ENCODE measurements around the gene TEX2. TPM values are rescaled to one million over a fixed set of nuclear protein-coding genes. Genes with fewer than 3 reads are reported as not detected.
A peak's percentile ranks its signal among the peaks of the same experiment; 100 is the strongest.

TEX2 gene
- total RNA-seq, 1 experiment from 2014 or later: 10.8 TPM

GRCh38 chr17:64131606-64132270 is 131.3 kb downstream of the TEX2 start (continued):
- TF ChIP-seq ESRRA (CRISPR knock-in tag; IDR thresholded peaks at IDR 0.05; ENCODE audit: borderline replicate concordance) (no peak), ZNF396 (CRISPR knock-in tag; IDR thresholded peaks at IDR 0.05; ENCODE audit: borderline replicate concordance) (no peak)

- Mint-ChIP-seq H3K9me3 (no peaks in the 10 kb centered on the region), H3K36me3 (no peaks in the 10 kb centered on the region), H3K4me3 (peak overlapping the region; percentile 65), H3K4me1 (peaks cover 13% of the 10 kb centered on the region), H3K27me3 (ENCODE audit: low read depth) (peaks cover 37% of the 10 kb centered on the region), H3K27ac (no peak overlapping the region)
- CTCF ChIA-PET: interaction anchor here (0.6 to 7.9 kb wide), 13 partner anchors 14 to 219 kb away, joined by 3 to 380 read pairs (median 6); partner anchors contain the start of genes CSHL1 and GH1
- peak; percentile 25 for ATAC-seq
- TF ChIP-seq HMGXB4 (CRISPR knock-in tag; IDR thresholded peaks at IDR 0.05): 0 out of 2 replicates have a peak, but pooled peaks have one; percentile 14
- TF ChIP-seq CREB1 (CRISPR knock-in tag; IDR thresholded peaks at IDR 0.05): peak; percentile 27; the same call in 1 of the 2 replicates
- TF ChIP-seq ZNF281 (CRISPR knock-in tag; IDR thresholded peaks at IDR 0.05): 0 out of 2 replicates have a peak, but pooled peaks have one; percentile 53
- no peak for TF ChIP-seq ZNF138 (CRISPR knock-in tag; conservative IDR thresholded peaks at IDR 0.05)
- TF ChIP-seq MLX (CRISPR knock-in tag; IDR thresholded peaks at IDR 0.05): 0 out of 2 replicates have a peak, but pooled peaks have one; percentile 3
- POLR2A ChIA-PET: interaction anchor here (0.6 to 2.7 kb wide), 8 partner anchors 15 to 352 kb away, joined by 3 to 14 read pairs (median 4); partner anchors contain the start of gene PRR29
- DNase-seq (ENCODE audit: low spot score): no peak
Measured at GRCh38 chr17:64130559-64131001, 132.5 kb downstream of the TEX2 start.

GRCh38 chr17:64129765-64130558 is 133.1 kb downstream of the TEX2 start, which contains the start of gene ERN1:
Gene ERN1 (minus strand): TSS chr17:64130144. CDS start chr17:64130029, 115 bp downstream.
- H3K4me3 Mint-ChIP-seq: peak within 1 kb of the TSS; percentile 66
- no peak within 1 kb of the TSS for H3K27ac Mint-ChIP-seq
- H3K9me3 Mint-ChIP-seq: no peaks in the 10 kb centered on the region
- ATAC-seq (peak; percentile 89), DNase-seq (ENCODE audit: low spot score) (peak; percentile 89)
- H3K36me3 Mint-ChIP-seq: no peaks in the 10 kb centered on the region
- ChIA-PET CTCF (interaction anchor here (0.8 to 7.9 kb wide), 13 partner anchors 13 to 249 kb away, joined by 3 to 380 read pairs (median 6); partner anchors contain the start of genes GH1 and GH2), POLR2A (interaction anchor here (0.6 to 2.7 kb wide), 11 partner anchors 15 to 352 kb away, joined by 3 to 14 read pairs (median 4); partner anchors contain the start of genes PRR29 and TEX2)
- H3K4me1 Mint-ChIP-seq: peaks cover 13% of the 10 kb centered on the region
- peaks cover 37% of the 10 kb centered on the region for H3K27me3 Mint-ChIP-seq (ENCODE audit: low read depth)
- TF ChIP-seq NFE2L1 (CRISPR knock-in tag; IDR thresholded peaks at IDR 0.05): peak; percentile 79; the same call in 1 of the 2 replicates
- no peak for TF ChIP-seq NFYB (CRISPR knock-in tag; conservative IDR thresholded peaks at IDR 0.05; ENCODE audit: low read depth)
- TF ChIP-seq E2F4 (CRISPR knock-in tag; IDR thresholded peaks at IDR 0.05; ENCODE audit: borderline replicate concordance, low read depth): no peak
- TF ChIP-seq CREB1 (CRISPR knock-in tag; IDR thresholded peaks at IDR 0.05): no peak; the same call in 1 of the 2 replicates
- peak; percentile 68; the same call in 1 of the 2 replicates for TF ChIP-seq GABPB1 (CRISPR knock-in tag; IDR thresholded peaks at IDR 0.05)
- TF ChIP-seq SOX15 (CRISPR knock-in tag; IDR thresholded peaks at IDR 0.05): no peak
- peak; percentile 72 for TF ChIP-seq FOXP1 (CRISPR knock-in tag; IDR thresholded peaks at IDR 0.05; ENCODE audit: borderline replicate concordance)
- no peak for TF ChIP-seq TEAD4 (CRISPR knock-in tag; IDR thresholded peaks at IDR 0.05)
- TF ChIP-seq NR2C2 (CRISPR knock-in tag; IDR thresholded peaks at IDR 0.05): no peak
- TF ChIP-seq HMGXB4 (CRISPR knock-in tag; IDR thresholded peaks at IDR 0.05): peak; percentile 93
- peak; percentile 92 for TF ChIP-seq MAX (CRISPR knock-in tag; IDR thresholded peaks at IDR 0.05)
- TF ChIP-seq ZBTB43 (CRISPR knock-in tag; IDR thresholded peaks at IDR 0.05): peak; percentile 79
- TF ChIP-seq ATF1 (CRISPR knock-in tag; IDR thresholded peaks at IDR 0.05): no peak; the same call in 1 of the 2 replicates
- peak; percentile 55; the same call in 1 of the 2 replicates for TF ChIP-seq ETV6 (CRISPR knock-in tag; IDR thresholded peaks at IDR 0.05)

All from WTC11 (cell line).